ENCODE data around the gene NPAS1. TPM values are rescaled to one million over a fixed set of nuclear protein-coding genes. Genes with fewer than 3 reads are reported as not detected.

The NPAS1 gene
- total and polyA plus RNA-seq, 7 donors = 0.04 to 0.23 (median 0.18) TPM; not detected in 3

DNA sequence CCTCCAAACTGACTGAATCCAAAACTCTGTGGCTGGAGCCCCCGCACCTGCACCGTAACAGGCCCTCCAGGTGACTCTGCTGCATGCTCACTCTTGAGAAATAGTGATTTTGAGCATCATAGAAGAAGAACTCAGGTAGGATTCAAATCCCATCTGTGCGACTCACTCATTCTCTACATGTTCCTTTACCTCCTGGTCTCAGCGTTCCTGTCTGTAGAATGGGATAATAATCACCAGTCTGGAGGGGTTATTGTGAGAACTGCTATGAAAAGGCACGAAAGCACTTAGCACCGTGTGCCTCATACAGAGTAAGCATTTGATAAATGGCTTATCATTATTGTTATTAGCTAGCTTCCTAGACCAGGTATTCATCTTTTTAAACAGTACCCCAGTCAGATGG is 36.5 kb upstream of the NPAS1 start:
- intact Hi-C loops (cut with DNase I) = no loop called here
- peak overlapping the region; percentile 76 for H3K27ac ChIP-seq
- ATAC-seq = no peak

DNA sequence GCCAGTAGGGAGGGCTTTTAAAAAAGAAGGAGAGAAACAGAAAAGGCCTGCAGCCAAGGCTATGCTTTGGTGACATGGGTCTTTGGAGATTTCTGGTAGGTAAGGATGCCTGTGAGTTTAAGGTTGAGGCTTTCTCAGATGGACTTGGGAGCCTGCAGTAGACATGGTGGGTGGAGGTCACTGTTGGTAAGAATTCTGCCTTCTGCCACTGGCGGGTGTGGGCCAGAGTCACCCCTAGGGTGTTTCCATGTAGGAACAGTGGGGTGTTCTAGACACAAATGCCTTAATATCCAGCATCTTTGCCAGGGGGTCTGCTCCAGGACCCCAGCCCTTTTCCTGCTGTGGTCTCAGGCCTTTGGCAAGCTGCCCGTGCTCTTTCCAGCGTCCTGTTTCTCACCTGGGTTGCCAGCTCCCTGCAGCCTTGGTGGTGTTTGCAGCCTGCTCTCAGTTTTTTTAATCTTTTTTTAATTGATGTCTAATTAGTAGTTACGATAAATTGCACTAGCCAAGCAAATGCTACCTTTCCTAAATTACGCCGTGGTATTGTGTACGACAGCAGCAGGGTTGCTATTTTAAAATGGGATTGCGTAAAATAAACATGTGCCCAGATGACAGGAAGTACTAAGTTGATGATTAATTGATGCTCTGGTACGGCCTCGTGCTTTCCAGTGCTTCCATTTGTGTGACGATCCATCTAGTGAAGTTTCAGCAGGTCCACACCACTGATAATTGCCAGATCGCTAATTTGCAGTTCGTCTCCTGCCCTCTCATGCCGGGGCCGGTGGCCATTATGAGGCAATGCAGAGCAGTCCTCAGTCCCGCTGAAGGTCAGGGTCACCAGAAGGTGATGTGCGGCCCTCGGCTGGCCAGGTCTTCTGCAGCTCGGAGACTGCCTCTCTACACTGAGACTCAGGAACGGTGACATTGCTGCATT is 35.3 kb upstream of the NPAS1 start:
- 24 to 31% (median 29%) methylated on average over 20 of the region's 20 CpGs for WGBS, 3 donors
- peak overlapping the region; percentile 76 for H3K27ac ChIP-seq
- intact Hi-C loops (cut with DNase I) = no loop called here
- ATAC-seq (peak; percentile 85 to 92 (median 88)), DNase-seq (peak; percentile 50 to 69)
- peaks cover 0 to under 1% of the 10 kb centered on the region in 2 donors for H3K36me3 ChIP-seq (ENCODE audit: insufficient read depth in 1 of 2, low read depth in 1 of 2)
- peaks cover 57% of the 10 kb centered on the region for H3K4me1 ChIP-seq
- no peaks in the 10 kb centered on the region for H3K27me3 ChIP-seq (ENCODE audit: insufficient read depth in 3 of 3, low read length in 2 of 3)
- H3K9me3 ChIP-seq = no peaks in the 10 kb centered on the region
- TF ChIP-seq, protein P1, sequence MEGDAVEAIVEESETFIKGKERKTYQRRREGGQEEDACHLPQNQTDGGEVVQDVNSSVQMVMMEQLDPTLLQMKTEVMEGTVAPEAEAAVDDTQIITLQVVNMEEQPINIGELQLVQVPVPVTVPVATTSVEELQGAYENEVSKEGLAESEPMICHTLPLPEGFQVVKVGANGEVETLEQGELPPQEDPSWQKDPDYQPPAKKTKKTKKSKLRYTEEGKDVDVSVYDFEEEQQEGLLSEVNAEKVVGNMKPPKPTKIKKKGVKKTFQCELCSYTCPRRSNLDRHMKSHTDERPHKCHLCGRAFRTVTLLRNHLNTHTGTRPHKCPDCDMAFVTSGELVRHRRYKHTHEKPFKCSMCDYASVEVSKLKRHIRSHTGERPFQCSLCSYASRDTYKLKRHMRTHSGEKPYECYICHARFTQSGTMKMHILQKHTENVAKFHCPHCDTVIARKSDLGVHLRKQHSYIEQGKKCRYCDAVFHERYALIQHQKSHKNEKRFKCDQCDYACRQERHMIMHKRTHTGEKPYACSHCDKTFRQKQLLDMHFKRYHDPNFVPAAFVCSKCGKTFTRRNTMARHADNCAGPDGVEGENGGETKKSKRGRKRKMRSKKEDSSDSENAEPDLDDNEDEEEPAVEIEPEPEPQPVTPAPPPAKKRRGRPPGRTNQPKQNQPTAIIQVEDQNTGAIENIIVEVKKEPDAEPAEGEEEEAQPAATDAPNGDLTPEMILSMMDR (IDR thresholded peaks at IDR 0.05) = no peak
- H3K4me3 ChIP-seq = no peak overlapping the region

More for the DNA sequence above, 36.5 kb upstream of the NPAS1 start:
- TF ChIP-seq, protein P1 (IDR thresholded peaks at IDR 0.05) = no peak
- H3K4me1 ChIP-seq = peaks cover 63% of the 10 kb centered on the region
- H3K4me3 ChIP-seq = no peak overlapping the region
- WGBS, 3 donors = 91 to 94% (median 93%) methylated on average over 6 of the region's 6 CpGs
- no peaks in the 10 kb centered on the region for H3K36me3 ChIP-seq (ENCODE audit: insufficient read depth in 1 of 2, low read depth in 1 of 2)
- H3K27me3 ChIP-seq (ENCODE audit: insufficient read depth in 3 of 3, low read length in 2 of 3) = no peaks in the 10 kb centered on the region
- no peak for DNase-seq
- H3K9me3 ChIP-seq = no peaks in the 10 kb centered on the region

DNA sequence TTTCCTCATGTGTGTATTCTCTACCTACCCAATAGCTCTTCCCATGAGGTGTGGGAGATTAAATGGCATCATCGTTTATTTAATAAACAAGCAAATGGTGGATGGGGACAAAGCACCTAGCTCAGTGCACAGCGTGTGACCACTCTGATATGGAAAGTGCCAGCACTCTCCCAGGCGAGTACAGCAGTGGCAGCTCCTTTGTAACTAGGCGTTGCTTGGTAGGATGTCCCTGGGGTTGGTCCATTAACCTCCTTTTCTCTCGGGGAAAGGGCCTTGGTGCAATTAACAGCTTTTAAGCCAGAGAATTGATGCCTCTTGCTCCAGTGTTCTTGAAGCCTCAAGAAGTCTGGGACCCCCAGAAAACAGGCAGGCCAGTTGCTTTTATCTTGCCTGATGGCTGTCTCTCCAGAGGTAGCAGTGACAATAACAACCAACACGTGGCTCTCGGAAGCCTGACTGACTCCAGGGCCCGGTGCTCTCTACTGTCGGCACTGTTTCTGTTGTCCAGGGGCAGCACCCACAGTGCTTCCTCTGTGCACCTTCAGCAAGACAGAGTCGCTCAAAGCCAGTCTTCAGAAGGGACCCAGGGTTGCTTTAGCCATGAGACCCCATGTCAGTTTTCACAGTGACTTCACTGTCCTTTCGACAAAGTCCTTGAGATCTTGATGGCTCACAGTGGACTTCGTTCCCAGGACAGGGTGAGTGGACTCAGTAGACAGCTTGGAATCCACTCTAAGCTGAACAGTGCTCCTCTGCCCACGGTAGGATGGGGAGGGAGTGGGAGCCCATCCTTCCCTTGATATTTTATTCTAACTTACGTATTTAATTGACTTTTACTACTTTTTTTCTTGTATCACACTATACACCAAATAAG is 33.9 kb upstream of the NPAS1 start:
- Histone ChIP-seq H3K27ac (peak overlapping the region; percentile 76), H3K4me1 (peaks cover 53% of the 10 kb centered on the region), H3K4me3 (no peak overlapping the region), H3K27me3 (ENCODE audit: insufficient read depth in 3 of 3, low read length in 2 of 3) (no peaks in the 10 kb centered on the region), H3K36me3 (ENCODE audit: insufficient read depth in 1 of 2, low read depth in 1 of 2) (peaks cover 0 to 7% of the 10 kb centered on the region in 2 donors), H3K9me3 (no peaks in the 10 kb centered on the region)
- intact Hi-C loops (cut with DNase I) = no loop called here
- DNase-seq (no peak), ATAC-seq (no peak)
- 87 to 89% (median 88%) methylated on average over 14 of the region's 14 CpGs for WGBS, 3 donors
- TF ChIP-seq, protein P1 (IDR thresholded peaks at IDR 0.05) = no peak

DNA sequence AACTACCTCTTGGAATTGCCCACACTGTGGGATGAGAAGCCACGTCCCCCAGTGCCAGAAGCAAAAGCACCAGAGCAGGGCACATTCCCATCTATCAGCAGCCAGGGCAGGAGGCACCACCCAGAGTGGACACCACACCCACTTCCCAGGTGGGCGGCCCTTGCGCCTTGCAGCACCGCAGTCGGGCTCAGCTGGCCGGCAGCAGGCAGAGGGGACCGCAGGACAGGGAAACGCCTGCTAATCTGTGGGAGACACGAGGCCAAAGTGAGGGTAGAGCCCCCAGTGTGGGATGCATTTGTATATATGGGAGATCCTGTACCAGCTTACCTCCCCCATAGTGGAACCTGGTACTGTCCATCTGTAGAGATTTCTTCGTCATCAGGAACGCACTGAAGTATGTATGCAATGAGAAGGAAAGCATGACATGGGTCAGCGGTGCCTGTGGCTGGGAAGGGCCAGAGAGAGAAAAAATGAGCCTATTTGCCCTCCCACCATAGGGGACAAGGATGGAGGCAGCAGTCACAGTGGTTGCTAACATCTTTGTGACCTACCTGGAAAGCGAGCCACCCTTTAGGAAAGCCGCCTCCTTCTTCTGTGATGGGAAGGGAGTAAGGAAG is 30.9 kb upstream of the NPAS1 start:
- no peaks in the 10 kb centered on the region for H3K9me3 ChIP-seq
- TF ChIP-seq, protein P1 (IDR thresholded peaks at IDR 0.05) = no peak
- H3K4me1 ChIP-seq = peaks cover 49% of the 10 kb centered on the region
- H3K27ac ChIP-seq = peak overlapping the region; percentile 20
- peaks cover 0 to 7% of the 10 kb centered on the region in 2 donors for H3K36me3 ChIP-seq (ENCODE audit: insufficient read depth in 1 of 2, low read depth in 1 of 2)
- DNase-seq (no peak), ATAC-seq (no peak)
- no peaks in the 10 kb centered on the region for H3K27me3 ChIP-seq (ENCODE audit: insufficient read depth in 3 of 3, low read length in 2 of 3)
- whole genome bisulfite sequencing, 3 donors = 76 to 85% (median 77%) methylated on average over 14 of the region's 14 CpGs
- intact Hi-C loops (cut with DNase I) = no loop called here
- no peak overlapping the region for H3K4me3 ChIP-seq

Data from psoas muscle (tissue), 8 donors.